ENCODE data around the gene MYBPC1. TPM values are rescaled to one million over a fixed set of nuclear protein-coding genes. Genes with fewer than 3 reads are reported as not detected.

Gene MYBPC1
- polyA plus RNA-seq, 1 of the 3 experiments (the other 2 are of a cell fraction) = not detected

- H3K27ac ChIP-seq (ENCODE audit: low read depth in 2 of 2, low read length in 1 of 2) = no peak overlapping the region
- H3K79me2 ChIP-seq (ENCODE audit: insufficient read depth) = no peaks in the 10 kb centered on the region
- H3K27me3 ChIP-seq (ENCODE audit: insufficient read depth) = no peaks in the 10 kb centered on the region; the same call in 1 of the 2 replicates
- H3K36me3 ChIP-seq (replicated peaks in 1 of 2; ENCODE audit: control insufficient read depth in 1 of 2, insufficient read depth in 2 of 2, low read length in 1 of 2) = no peaks in the 10 kb centered on the region
- no peak overlapping the region for H2AFZ ChIP-seq (ENCODE audit: low read depth)
- CTCF ChIA-PET = no interaction called here
- POLR2A ChIA-PET = no interaction called here
- H3K4me2 ChIP-seq = no peak overlapping the region
- H3K9me2 ChIP-seq = no peaks in the 10 kb centered on the region
- no peaks in the 10 kb centered on the region for H3K9me3 ChIP-seq
- H3K4me1 ChIP-seq (ENCODE audit: control insufficient read depth in 1 of 2, insufficient read depth in 2 of 2, low read depth in 1 of 2, low read length in 1 of 2) = no peaks in the 10 kb centered on the region
- H3K4me3 ChIP-seq (ENCODE audit: low read depth in 2 of 2, low read length in 1 of 2) = no peak overlapping the region
- TF ChIP-seq SIN3A (IDR thresholded peaks at IDR 0.05; ENCODE audit: borderline replicate concordance, low read depth, low read length) (no peak), EP300 (IDR thresholded peaks at IDR 0.05; ENCODE audit: borderline replicate concordance in 1 of 2, low read depth in 1 of 2, low read length in 1 of 2) (no peak), PBX3 (IDR thresholded peaks at IDR 0.05) (no peak), EZH2phosphoT487 (IDR thresholded peaks at IDR 0.05; ENCODE audit: borderline replicate concordance, low read depth) (no peak), RAD21 (IDR thresholded peaks at IDR 0.05; ENCODE audit: low read length) (no peak)
- no peak for DNase-seq
- H4K20me1 ChIP-seq (ENCODE audit: insufficient read depth) = no peaks in the 10 kb centered on the region
- 8% methylated on average over 6 of the region's 6 CpGs for WGBS (ENCODE audit: low lambda C conversion rate)
- H3K9ac ChIP-seq = no peak overlapping the region
- H3F3A ChIP-seq (replicated peaks; ENCODE audit: insufficient read depth) = no peaks in the 10 kb centered on the region
Measured at GRCh38 chr12:101551362-101552114, 43.2 kb upstream of the MYBPC1 start.

GRCh38 chr12:101552277-101552676 lies 42.5 kb upstream of the MYBPC1 start:
- Histone ChIP-seq H3K9ac (no peak overlapping the region), H2AFZ (ENCODE audit: low read depth) (no peak overlapping the region), H4K20me1 (ENCODE audit: insufficient read depth) (no peaks in the 10 kb centered on the region), H3K4me1 (ENCODE audit: control insufficient read depth in 1 of 2, insufficient read depth in 2 of 2, low read depth in 1 of 2, low read length in 1 of 2) (no peaks in the 10 kb centered on the region), H3K9me3 (no peaks in the 10 kb centered on the region), H3K4me2 (no peak overlapping the region), H3F3A (replicated peaks; ENCODE audit: insufficient read depth) (no peaks in the 10 kb centered on the region), H3K27ac (ENCODE audit: low read depth in 2 of 2, low read length in 1 of 2) (no peak overlapping the region), H3K79me2 (ENCODE audit: insufficient read depth) (no peaks in the 10 kb centered on the region), H3K4me3 (ENCODE audit: low read depth in 2 of 2, low read length in 1 of 2) (no peak overlapping the region), H3K9me2 (no peaks in the 10 kb centered on the region), H3K27me3 (ENCODE audit: insufficient read depth) (no peaks in the 10 kb centered on the region; the same call in 1 of the 2 replicates), H3K36me3 (replicated peaks in 1 of 2; ENCODE audit: control insufficient read depth in 1 of 2, insufficient read depth in 2 of 2, low read length in 1 of 2) (no peaks in the 10 kb centered on the region)
- WGBS (ENCODE audit: low lambda C conversion rate) = 6% methylated on average over 4 of the region's 4 CpGs
- CTCF ChIA-PET = no interaction called here
- DNase-seq = no peak
- POLR2A ChIA-PET = no interaction called here
- TF ChIP-seq PBX3 (IDR thresholded peaks at IDR 0.05) (no peak), REST (IDR thresholded peaks at IDR 0.05; ENCODE audit: low read depth, low read length) (no peak), RAD21 (IDR thresholded peaks at IDR 0.05; ENCODE audit: low read length) (no peak), YY1 (IDR thresholded peaks at IDR 0.05; ENCODE audit: low read depth) (no peak), JUND (IDR thresholded peaks at IDR 0.05) (no peak), TCF12 (IDR thresholded peaks at IDR 0.05) (no peak)

Data from SK-N-SH (cell line).